BLaER1 treated with 17β-estradiol and CSF1 and Interleukin-3, amounts not matched to agents 10 nM and 100 nM (cell line): ENCODE measurements around the gene FRS2.

Source experiments
- H3K27ac ChIP-seq, 11 experiments: shearing (Covaris generic); formaldehyde crosslinking; 2 replicates each; pipeline ENCODE4 v1.8.1; 2022
- H3K27me3 ChIP-seq, 11 experiments: shearing (Covaris generic); formaldehyde crosslinking; 2 replicates each; pipeline ENCODE4 v1.8.1; 2022
- H3K36me3 ChIP-seq, 11 experiments: shearing (Covaris generic); formaldehyde crosslinking; 2 replicates each; pipeline ENCODE4 v1.8.1; 2022
- H3K4me1 ChIP-seq, 10 experiments: shearing (Covaris generic); formaldehyde crosslinking; 2 replicates each; pipeline ENCODE4 v1.8.1; 2022
- H3K4me2 ChIP-seq, 11 experiments: shearing (Covaris generic); formaldehyde crosslinking; 2 replicates each; pipeline ENCODE4 v1.8.1; 2022
- H3K4me3 ChIP-seq, 10 experiments: shearing (Covaris generic); formaldehyde crosslinking; 2 replicates each; pipeline ENCODE4 v1.8.1; 2022
- H3K9ac ChIP-seq, 11 experiments: shearing (Covaris generic); formaldehyde crosslinking; 2 replicates each; pipeline ENCODE4 v1.8.1; 2022
- H3K9me3 ChIP-seq, 11 experiments: shearing (Covaris generic); formaldehyde crosslinking; replicated peaks in 1 of 11; 2 replicates each; pipeline ENCODE4 v1.8.1; 2022
- H4K20me1 ChIP-seq, 11 experiments: shearing (Covaris generic); formaldehyde crosslinking; 2 replicates each; pipeline ENCODE4 v1.8.1; 2022
- Cebpa-rat ChIP-seq, 11 experiments: shearing (Covaris generic); IDR thresholded peaks; 2 replicates each; pipeline ENCODE4 v1.8.1; 2022

The FRS2 gene

GRCh38 chr12:69583203-69583602 is 113.0 kb downstream of the FRS2 start:
- H3K27me3 ChIP-seq: no peaks in the 10 kb centered on the region
- no peak for TF ChIP-seq Cebpa-rat (IDR thresholded peaks at IDR 0.05)
- peaks cover 8 to 21% (median 13%) of the 10 kb centered on the region in 10 experiments; a peak in 19 of 20 replicates for H3K4me1 ChIP-seq
- H3K9me3 ChIP-seq: no peaks in the 10 kb centered on the region
- no peak overlapping the region for H3K4me3 ChIP-seq
- no peak overlapping the region for H3K9ac ChIP-seq
- H3K36me3 ChIP-seq: peaks cover 13 to 23% (median 22%) of the 10 kb centered on the region in 11 experiments
- peaks cover 0 to 29% (median 25%) of the 10 kb centered on the region in 11 experiments; a peak in 17 of 22 replicates for H4K20me1 ChIP-seq
- H3K4me2 ChIP-seq: no peak overlapping the region
- H3K27ac ChIP-seq: no peak overlapping the region

DNA sequence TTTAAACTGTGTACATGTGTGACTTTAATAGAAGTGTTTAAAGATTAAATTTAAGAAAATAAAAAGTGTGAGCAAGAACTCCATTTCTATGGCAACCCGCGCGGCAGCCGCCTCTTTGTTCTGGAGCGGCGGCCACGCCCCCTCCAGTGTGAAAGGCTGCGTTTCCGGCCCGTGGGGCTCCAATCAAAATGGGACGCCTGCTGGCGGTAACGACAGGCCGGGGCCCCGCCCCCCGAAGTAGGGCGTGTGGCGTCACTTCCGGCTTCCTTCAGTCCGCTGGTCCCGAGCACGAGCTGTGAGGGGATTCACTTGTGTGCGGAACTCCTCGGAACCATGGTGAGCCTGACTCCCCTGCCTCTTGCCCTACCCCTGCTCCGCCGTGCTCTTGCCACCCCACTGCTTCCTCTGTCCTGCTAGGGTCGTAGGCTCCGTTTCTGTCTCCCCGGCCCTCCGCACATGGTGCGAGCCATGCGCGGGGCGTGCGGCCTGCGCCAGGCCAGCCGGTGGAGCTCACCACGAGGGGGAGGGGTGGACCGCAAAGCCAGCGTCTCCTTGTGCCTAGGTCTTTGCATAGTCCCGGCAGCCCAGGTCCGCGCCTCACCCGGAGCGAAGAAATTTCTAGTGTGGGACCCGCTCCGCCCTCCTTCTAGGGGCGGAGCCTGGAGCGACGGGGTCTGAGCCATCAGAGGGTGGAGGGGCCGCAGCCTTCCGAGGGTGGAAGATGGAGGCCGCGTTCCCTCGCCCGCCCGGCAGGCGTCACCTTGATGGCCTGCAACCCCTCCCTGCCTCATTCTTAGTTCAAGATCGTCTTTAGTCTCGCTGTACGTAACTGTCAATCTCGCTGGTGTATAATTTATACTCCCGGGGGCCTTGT is 115.2 kb downstream of the FRS2 start, which contains the start of gene CCT2:
CCT2 (plus strand) TSS at position 271 of the 874 bp plus-strand sequence; CDS start at position 334, 63 bp downstream.
- Histone ChIP-seq H3K4me1 (peaks cover 8 to 28% (median 14%) of the 10 kb centered on the region in 10 experiments; a peak in 19 of 20 replicates), H3K27ac (peak within 1 kb of the TSS; percentile 67 to 98 (median 95)), H4K20me1 (peaks cover 0 to 50% (median 46%) of the 10 kb centered on the region in 11 experiments; a peak in 17 of 22 replicates), H3K4me3 (peak within 1 kb of the TSS; percentile 80 to 99 (median 92)), H3K9ac (peak within 1 kb of the TSS; percentile 85 to 99 (median 95)), H3K9me3 (no peaks in the 10 kb centered on the region), H3K27me3 (no peaks in the 10 kb centered on the region), H3K36me3 (peaks cover 35 to 46% (median 45%) of the 10 kb centered on the region in 11 experiments), H3K4me2 (peak within 1 kb of the TSS; percentile 80 to 94 (median 89))
- no peak for TF ChIP-seq Cebpa-rat (IDR thresholded peaks at IDR 0.05)

DNA sequence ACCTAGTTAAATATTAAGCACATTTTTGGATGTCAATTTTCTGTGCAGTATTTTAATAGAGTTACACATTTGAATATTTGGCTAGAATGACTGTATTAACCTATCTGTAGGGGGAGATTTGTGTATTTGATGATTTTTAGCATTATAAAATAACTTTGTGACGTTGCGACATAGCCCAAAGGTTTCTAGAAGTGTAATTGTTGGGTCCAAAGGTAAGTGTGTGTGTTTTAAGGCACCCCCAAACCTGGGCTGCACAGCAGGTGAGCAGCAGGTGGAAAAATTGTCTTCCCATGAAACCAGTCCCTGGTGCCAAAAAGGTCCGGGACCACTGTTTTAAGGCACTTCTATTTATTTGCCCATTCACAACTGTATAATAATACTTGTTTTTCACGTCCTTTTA is 118.3 kb downstream of the FRS2 start:
- H3K4me1 ChIP-seq: peaks cover 8 to 28% (median 14%) of the 10 kb centered on the region in 10 experiments; a peak in 19 of 20 replicates
- no peak overlapping the region for H3K27ac ChIP-seq
- H3K27me3 ChIP-seq: no peaks in the 10 kb centered on the region
- H3K9ac ChIP-seq: no peak overlapping the region
- no peak overlapping the region for H3K4me3 ChIP-seq
- H4K20me1 ChIP-seq: peaks cover 0 to 81% (median 69%) of the 10 kb centered on the region in 11 experiments; a peak in 17 of 22 replicates
- peaks cover 66 to 77% (median 76%) of the 10 kb centered on the region in 11 experiments for H3K36me3 ChIP-seq
- TF ChIP-seq Cebpa-rat (IDR thresholded peaks at IDR 0.05): peak in 1 of 11 experiments; percentile 76; a peak in 2 of 22 replicates
- H3K4me2 ChIP-seq: no peak overlapping the region
- H3K9me3 ChIP-seq: no peaks in the 10 kb centered on the region

DNA sequence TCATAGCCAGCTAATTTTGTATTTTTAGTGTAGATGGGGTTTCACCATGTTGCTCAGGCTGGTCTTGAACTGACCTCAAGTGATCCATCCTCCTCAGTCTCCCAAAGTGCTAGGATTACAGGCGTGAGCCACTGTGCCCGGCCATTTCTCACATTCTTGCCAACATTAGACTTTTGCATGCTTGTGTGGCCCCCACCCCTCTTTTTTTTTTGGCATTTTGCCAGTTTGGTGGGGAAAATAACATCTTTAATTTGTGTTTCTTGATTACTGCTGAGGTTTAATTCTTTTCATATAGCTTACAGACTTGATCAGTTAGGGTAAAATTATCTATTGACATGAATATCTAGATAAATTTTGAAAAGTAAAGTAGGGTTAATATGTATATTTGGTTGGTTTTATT is 118.9 kb downstream of the FRS2 start:
- Histone ChIP-seq H3K27ac (no peak overlapping the region), H3K4me1 (peaks cover 8 to 28% (median 14%) of the 10 kb centered on the region in 10 experiments; a peak in 19 of 20 replicates), H3K9ac (no peak overlapping the region), H3K4me2 (no peak overlapping the region), H4K20me1 (peaks cover 0 to 87% (median 74%) of the 10 kb centered on the region in 11 experiments; a peak in 18 of 22 replicates), H3K36me3 (peaks cover 71 to 82% (median 81%) of the 10 kb centered on the region in 11 experiments), H3K9me3 (no peaks in the 10 kb centered on the region), H3K4me3 (no peak overlapping the region), H3K27me3 (no peaks in the 10 kb centered on the region)
- TF ChIP-seq Cebpa-rat (IDR thresholded peaks at IDR 0.05): no peak

DNA sequence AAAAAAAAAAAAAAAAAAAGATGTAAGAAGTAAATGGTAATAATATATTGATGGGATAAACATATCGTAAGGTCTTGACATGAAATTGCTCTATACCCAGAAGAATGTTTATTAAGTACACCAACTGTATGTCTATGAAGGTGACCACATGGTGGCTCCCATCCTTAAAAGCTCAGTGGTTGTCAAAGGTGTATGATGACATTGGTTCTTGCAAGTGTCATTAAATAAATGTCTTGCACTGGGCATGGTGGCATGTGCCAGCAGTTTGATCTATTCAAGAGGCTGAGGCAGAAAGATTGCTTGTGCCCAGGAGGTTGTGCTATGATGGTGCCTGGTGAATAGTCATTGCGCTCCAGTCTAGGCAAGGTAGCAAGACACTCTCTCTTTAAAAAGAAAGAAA is 125.5 kb downstream of the FRS2 start:
- Histone ChIP-seq H3K4me2 (no peak overlapping the region), H3K4me1 (0 out of 20 replicates have a peak, but pooled peaks cover 0 to 4% (median 0%) of the 10 kb centered on the region in 10 experiments), H3K4me3 (no peak overlapping the region), H3K27me3 (no peaks in the 10 kb centered on the region), H4K20me1 (peaks cover 0 to 100% (median 83%) of the 10 kb centered on the region in 11 experiments; a peak in 20 of 22 replicates), H3K27ac (no peak overlapping the region), H3K9ac (no peak overlapping the region), H3K9me3 (no peaks in the 10 kb centered on the region; a peak in 1 of 22 replicates), H3K36me3 (peaks cover 99 to 100% (median 100%) of the 10 kb centered on the region in 11 experiments)
- TF ChIP-seq Cebpa-rat (IDR thresholded peaks at IDR 0.05): no peak

DNA sequence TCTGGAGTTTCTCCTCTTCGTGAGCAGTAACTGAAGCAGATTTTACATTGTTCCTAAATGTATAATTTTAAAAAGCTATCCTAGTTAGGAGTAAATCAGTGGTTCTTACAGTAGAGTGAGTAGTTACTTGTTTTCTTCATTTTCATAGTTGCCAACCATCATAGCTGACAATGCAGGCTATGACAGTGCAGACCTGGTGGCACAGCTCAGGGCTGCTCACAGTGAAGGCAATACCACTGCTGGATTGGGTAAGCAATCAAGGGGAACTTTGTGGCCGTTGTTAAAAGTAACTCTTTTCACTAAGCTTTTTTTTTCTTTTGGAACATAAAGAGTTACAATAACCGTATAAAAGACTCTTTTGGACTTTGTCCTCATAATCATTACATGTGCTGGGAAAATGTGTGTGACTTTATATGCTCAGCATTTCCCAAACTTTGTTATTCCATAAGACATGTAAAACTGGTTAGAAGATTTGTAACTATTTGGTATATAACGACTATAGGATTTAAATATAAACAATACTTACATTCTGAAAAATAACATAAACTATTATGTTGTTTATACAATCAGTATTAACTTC is 128.1 kb downstream of the FRS2 start:
- no peak for TF ChIP-seq Cebpa-rat (IDR thresholded peaks at IDR 0.05)
- Histone ChIP-seq H3K9me3 (peaks cover 0 to 8% (median 4%) of the 10 kb centered on the region in 11 experiments; a peak in 12 of 22 replicates), H3K4me2 (no peak overlapping the region), H3K27me3 (no peaks in the 10 kb centered on the region), H4K20me1 (peaks cover 0 to 92% (median 65%) of the 10 kb centered on the region in 11 experiments; a peak in 20 of 22 replicates), H3K36me3 (peaks cover 99 to 100% (median 100%) of the 10 kb centered on the region in 11 experiments), H3K4me3 (no peak overlapping the region), H3K9ac (0 out of 22 replicates have a peak overlapping the region, but pooled peaks of 1 of the 11 experiments have one; percentile 18), H3K4me1 (no peaks in the 10 kb centered on the region), H3K27ac (no peak overlapping the region)

- no peak for TF ChIP-seq Cebpa-rat (IDR thresholded peaks at IDR 0.05)
Observed at GRCh38 chr12:69600804-69601203, 130.6 kb downstream of the FRS2 start.

DNA sequence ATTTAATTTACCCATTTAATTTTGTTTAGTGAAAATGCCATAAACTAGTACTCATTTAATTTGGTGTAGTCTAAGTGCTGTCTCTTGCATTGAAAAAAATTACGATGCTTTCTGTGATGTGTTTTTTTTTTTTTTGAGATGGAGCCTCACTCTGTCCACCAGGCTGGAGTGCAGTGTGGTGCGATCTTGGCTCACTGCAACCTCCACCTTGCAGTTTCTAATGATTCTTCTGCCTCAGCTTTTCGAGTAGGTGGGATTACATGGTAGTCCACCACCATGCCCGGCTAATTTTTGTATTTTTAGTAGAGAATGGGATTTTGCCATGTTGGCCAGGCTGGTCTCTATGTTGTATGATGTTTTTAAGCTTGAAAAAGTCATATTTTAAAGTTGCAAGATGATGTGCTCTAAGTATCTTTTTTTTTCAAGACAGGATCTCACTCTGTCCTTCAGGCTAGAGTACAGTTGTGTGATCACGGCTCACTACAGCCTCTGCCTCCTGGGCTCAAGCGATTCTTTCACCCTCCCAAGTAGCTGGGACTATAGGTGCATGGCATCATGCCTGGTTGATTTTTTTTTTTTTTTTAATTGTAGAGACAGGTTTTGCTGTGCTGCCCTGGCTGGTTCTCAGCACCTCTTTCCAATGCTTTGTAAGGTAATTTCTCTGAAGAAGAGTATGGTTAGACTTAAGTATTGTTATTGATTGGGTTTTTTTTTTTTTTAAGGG is 131.9 kb downstream of the FRS2 start:
- H3K9ac ChIP-seq: no peak overlapping the region
- no peak overlapping the region for H3K27ac ChIP-seq
- peaks cover 0 to 11% (median 7%) of the 10 kb centered on the region in 11 experiments; a peak in 12 of 22 replicates for H3K9me3 ChIP-seq
- no peak for TF ChIP-seq Cebpa-rat (IDR thresholded peaks at IDR 0.05)
- no peak overlapping the region for H3K4me3 ChIP-seq
- H3K4me1 ChIP-seq: no peaks in the 10 kb centered on the region
- H3K27me3 ChIP-seq: no peaks in the 10 kb centered on the region
- H3K36me3 ChIP-seq: peaks cover 64 to 65% (median 65%) of the 10 kb centered on the region in 11 experiments
- H3K4me2 ChIP-seq: no peak overlapping the region
- peaks cover 0 to 59% (median 27%) of the 10 kb centered on the region in 11 experiments; a peak in 16 of 22 replicates for H4K20me1 ChIP-seq

More at GRCh38 chr12:69600804-69601203, 130.6 kb downstream of the FRS2 start:
- no peak overlapping the region for H3K27ac ChIP-seq
- H3K4me1 ChIP-seq: no peaks in the 10 kb centered on the region
- no peak overlapping the region for H3K4me3 ChIP-seq
- H3K9ac ChIP-seq: no peak overlapping the region
- H4K20me1 ChIP-seq: peaks cover 0 to 72% (median 40%) of the 10 kb centered on the region in 11 experiments; a peak in 20 of 22 replicates
- no peak overlapping the region for H3K4me2 ChIP-seq
- no peaks in the 10 kb centered on the region for H3K27me3 ChIP-seq
- peaks cover 0 to 11% (median 7%) of the 10 kb centered on the region in 11 experiments; a peak in 12 of 22 replicates for H3K9me3 ChIP-seq
- H3K36me3 ChIP-seq: peaks cover 77 to 78% (median 78%) of the 10 kb centered on the region in 11 experiments
